CD8-positive, alpha-beta memory T cell (primary cell): ENCODE measurements around the gene FRG1. TPM values are rescaled to one million over a fixed set of nuclear protein-coding genes. Genes with fewer than 3 reads are reported as not detected.
"Not testable (repeated sequence)": the region's sequence is repeated elsewhere in the genome, so short reads cannot be mapped to it uniquely, and the experiment has no call there.

Source experiments
- CTCF ChIA-PET: fragments of 350-600 bp; sonication (Branson Sonifier 250); formaldehyde crosslinking; loops from one replicate; lab custom pipeline; 2021; ENCODE audit warnings: antibody characterized with exemption; lab: Charles Lee
- POLR2A ChIA-PET: fragments of 350-600 bp; sonication (Branson Sonifier 250); formaldehyde crosslinking; loops from one replicate; lab custom pipeline; 2021; ENCODE audit warnings: antibody characterized with exemption; lab: Charles Lee
- DNase-seq, 5 donors: peaks; one replicate each; pipeline versions ENCODE4 v3.0.0 to v3.0.0-alpha.2; 2020 to 2022; ENCODE audit warnings: mixed read lengths in 1 of 5
- H3K27ac ChIP-seq: one replicate; pipeline ENCODE4 v1.7.0; 2013; ENCODE audit warnings: low read depth, mild to moderate bottlenecking, low read length, moderate library complexity
- H3K27me3 ChIP-seq: 2 replicates; pipeline ENCODE4 v1.7.0; 2013; ENCODE audit warnings: low read length, mild to moderate bottlenecking; ENCODE audit not compliant: insufficient read depth, poor library complexity, severe bottlenecking
- H3K36me3 ChIP-seq: 2 replicates; pipeline ENCODE4 v1.7.0; 2013; ENCODE audit warnings: mild to moderate bottlenecking, low read length, moderate library complexity; ENCODE audit not compliant: insufficient read depth
- H3K4me1 ChIP-seq: 2 replicates; pipeline ENCODE4 v1.7.0; 2013; ENCODE audit warnings: mild to moderate bottlenecking, low read length, moderate library complexity; ENCODE audit not compliant: insufficient read depth
- H3K4me3 ChIP-seq: 2 replicates; pipeline ENCODE4 v1.7.0; 2013; ENCODE audit warnings: mild to moderate bottlenecking, low read length
- H3K9me3 ChIP-seq: 2 replicates; pipeline ENCODE4 v1.7.0; 2013; ENCODE audit warnings: mild to moderate bottlenecking, low read length
- H3K27ac Mint-ChIP-seq, 8 donors: one replicate each; pipeline ENCODE4 v1.8.0; 2020 to 2021; ENCODE audit warnings: mixed read lengths in 8 of 8, mild to moderate bottlenecking in 6 of 8, inconsistent platforms in 3 of 8, moderate library complexity in 3 of 8
- H3K27me3 Mint-ChIP-seq, 2 donors: one replicate each; pipeline ENCODE4 v1.8.0; 2020 to 2021; ENCODE audit warnings: mixed read lengths in 2 of 2, mild to moderate bottlenecking in 1 of 2, moderate library complexity in 1 of 2
- H3K36me3 Mint-ChIP-seq, 3 donors: one replicate each; pipeline ENCODE4 v1.8.0; 2020 to 2021; ENCODE audit warnings: mixed read lengths in 3 of 3, inconsistent platforms in 1 of 3, mild to moderate bottlenecking in 1 of 3
- H3K4me1 Mint-ChIP-seq, 3 donors: one replicate each; pipeline ENCODE4 v1.8.0; 2020 to 2021; ENCODE audit warnings: mixed read lengths in 3 of 3, inconsistent platforms in 1 of 3, mild to moderate bottlenecking in 1 of 3
- H3K4me3 Mint-ChIP-seq, 7 donors: one replicate each; pipeline ENCODE4 v1.8.0; 2020 to 2021; ENCODE audit warnings: mixed read lengths in 7 of 7, mild to moderate bottlenecking in 6 of 7, moderate library complexity in 4 of 7, inconsistent platforms in 2 of 7
- H3K9me3 Mint-ChIP-seq, 5 donors: one replicate each; pipeline ENCODE4 v1.8.0; 2020 to 2022; ENCODE audit warnings: mixed read lengths in 5 of 5, mild to moderate bottlenecking in 3 of 5, moderate library complexity in 2 of 5, inconsistent platforms in 1 of 5
- polyA plus RNA-seq: library from polyadenylated mRNA; unstranded; fragments of 300-500 nt; fragmentation: Illumina TruSeq; gene quantifications from one replicate; pipeline ENCODE4 v1.2.3, GENCODE V29; 2021
- total RNA-seq, 2 experiments: library from RNA; stranded (reverse); gene quantifications; one replicate each; pipeline ENCODE4 v1.2.3, GENCODE V29; 2021

Gene FRG1
- total and polyA plus RNA-seq, 3 experiments from 2014 or later: 56.0 to 64.3 (median 59.0) TPM

DNA sequence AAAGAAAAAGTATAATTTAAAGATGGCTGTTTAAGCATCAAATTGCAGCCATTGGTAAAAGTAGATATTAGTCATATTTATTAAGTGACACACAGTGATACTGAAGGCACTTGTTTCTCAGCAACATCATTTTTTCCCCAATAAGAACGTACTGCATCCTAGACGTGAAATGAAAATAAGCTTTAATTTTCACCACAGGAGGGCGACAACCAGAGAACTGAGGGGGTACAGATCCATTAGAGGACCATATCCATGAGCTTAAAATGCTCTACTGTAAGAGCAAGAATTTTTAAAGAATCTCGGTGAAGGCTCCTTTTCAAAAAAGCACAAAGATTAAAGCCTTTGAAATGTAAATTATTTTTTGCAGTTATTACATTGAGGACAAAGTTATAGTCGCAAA, 33.4 kb downstream of the FRG1 start:
- DNase-seq: no peak
- ChIA-PET CTCF (no interaction called here), POLR2A (no interaction called here)
- H3K27ac ChIP-seq: no peak overlapping the region
- H3K4me3 ChIP-seq: no peak overlapping the region
- peaks cover 9 to 12% of the 10 kb centered on the region in 2 donors for H3K27me3 Mint-ChIP-seq
- H3K27ac Mint-ChIP-seq: no peak overlapping the region
- H3K4me1 Mint-ChIP-seq: peaks cover 0 to 6% (median 0%) of the 10 kb centered on the region in 3 donors
- no peaks in the 10 kb centered on the region for H3K4me1 ChIP-seq
- H3K9me3 Mint-ChIP-seq: peaks cover 0 to 7% (median 7%) of the 10 kb centered on the region in 5 donors
- H3K9me3 ChIP-seq: no peaks in the 10 kb centered on the region
- no peaks in the 10 kb centered on the region for H3K27me3 ChIP-seq
- no peak overlapping the region for H3K4me3 Mint-ChIP-seq
- H3K36me3 Mint-ChIP-seq: peaks cover 0 to 4% (median 0%) of the 10 kb centered on the region in 3 donors
- no peaks in the 10 kb centered on the region for H3K36me3 ChIP-seq

DNA sequence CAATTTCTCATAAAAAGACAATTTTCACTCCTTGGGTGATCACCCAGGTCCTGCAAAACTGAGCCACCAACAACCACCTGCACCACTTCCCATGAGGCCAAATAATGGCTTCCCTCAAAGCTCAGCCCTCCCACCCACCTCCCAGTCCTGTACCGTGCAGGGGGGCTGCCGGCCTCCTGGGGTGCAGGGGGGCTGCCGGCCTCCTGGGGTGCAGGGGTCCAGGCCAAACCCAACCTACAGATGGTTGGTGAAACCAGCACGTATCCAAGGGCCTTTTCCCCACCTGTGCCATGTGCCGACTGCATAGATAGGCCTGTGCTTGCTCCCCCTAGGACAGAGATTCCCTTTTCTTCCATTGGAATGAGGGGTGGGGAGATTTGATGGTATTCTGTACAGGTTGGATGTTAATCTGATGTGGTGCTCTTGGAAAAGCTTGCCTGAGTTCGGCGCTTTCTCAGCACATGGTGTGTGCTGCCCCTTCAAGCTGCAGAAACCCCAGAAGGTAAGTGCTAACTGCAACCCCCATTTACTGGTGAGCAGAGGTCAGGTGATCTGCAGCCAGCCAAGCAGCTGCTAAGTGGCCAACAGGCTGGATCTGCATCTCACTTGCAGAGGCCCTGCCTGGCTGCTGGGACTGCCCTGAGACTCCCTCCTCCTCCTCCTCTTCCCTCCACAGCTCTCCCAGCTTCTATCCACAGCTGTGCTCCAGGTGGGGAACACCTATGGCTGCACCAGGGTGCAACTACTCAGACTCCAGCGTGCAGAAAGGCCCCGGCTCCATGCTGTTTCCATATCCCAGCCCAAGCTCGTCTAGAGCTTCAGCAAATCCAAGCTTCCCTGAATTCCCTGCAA, 38.8 kb downstream of the FRG1 start:
- peaks cover under 1 to 2% of the 10 kb centered on the region in 2 donors for H3K27me3 Mint-ChIP-seq
- CTCF ChIA-PET: no interaction called here
- POLR2A ChIA-PET: no interaction called here
- H3K36me3 Mint-ChIP-seq: no peaks in the 10 kb centered on the region
- no peak for DNase-seq
- no peaks in the 10 kb centered on the region for H3K4me1 ChIP-seq
- H3K4me3 Mint-ChIP-seq: no peak overlapping the region
- H3K27ac ChIP-seq: no peak overlapping the region
- H3K27ac Mint-ChIP-seq: peak overlapping the region in 1 of 8 donors; percentile 74
- no peaks in the 10 kb centered on the region for H3K9me3 ChIP-seq
- no peaks in the 10 kb centered on the region for H3K4me1 Mint-ChIP-seq
- no peaks in the 10 kb centered on the region for H3K27me3 ChIP-seq
- no peak overlapping the region for H3K4me3 ChIP-seq
- no peaks in the 10 kb centered on the region for H3K9me3 Mint-ChIP-seq
- no peaks in the 10 kb centered on the region for H3K36me3 ChIP-seq

DNA sequence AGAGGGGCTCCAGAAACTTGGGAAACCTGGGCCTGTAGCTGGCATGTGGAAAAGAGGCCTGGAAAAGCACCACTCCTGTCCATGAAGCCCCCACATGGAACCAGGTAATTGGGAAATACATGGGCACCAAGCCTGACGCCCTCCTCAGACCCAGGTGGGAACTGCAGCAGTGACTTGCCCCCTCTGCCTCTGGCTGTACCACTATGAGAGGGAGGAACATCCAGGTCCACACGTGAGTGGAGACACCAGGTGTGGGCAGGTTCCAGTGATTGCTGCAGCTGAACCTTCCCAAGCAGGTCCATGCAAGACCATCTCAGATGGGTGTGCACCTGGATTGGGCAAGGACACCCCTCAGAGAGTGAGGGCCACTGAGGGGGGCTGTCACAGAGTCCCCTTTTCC, 39.6 kb downstream of the FRG1 start:
- H3K36me3 ChIP-seq, DNase-seq, H3K9me3 Mint-ChIP-seq, H3K4me3 Mint-ChIP-seq, H3K27me3 ChIP-seq, H3K36me3 Mint-ChIP-seq, CTCF ChIA-PET, H3K4me1 ChIP-seq, H3K4me3 ChIP-seq, H3K4me1 Mint-ChIP-seq, POLR2A ChIA-PET, H3K27me3 Mint-ChIP-seq, H3K27ac ChIP-seq, H3K9me3 ChIP-seq: not testable (repeated sequence)
- H3K27ac Mint-ChIP-seq: peak overlapping the region in 1 of 8 donors; percentile 68

DNA sequence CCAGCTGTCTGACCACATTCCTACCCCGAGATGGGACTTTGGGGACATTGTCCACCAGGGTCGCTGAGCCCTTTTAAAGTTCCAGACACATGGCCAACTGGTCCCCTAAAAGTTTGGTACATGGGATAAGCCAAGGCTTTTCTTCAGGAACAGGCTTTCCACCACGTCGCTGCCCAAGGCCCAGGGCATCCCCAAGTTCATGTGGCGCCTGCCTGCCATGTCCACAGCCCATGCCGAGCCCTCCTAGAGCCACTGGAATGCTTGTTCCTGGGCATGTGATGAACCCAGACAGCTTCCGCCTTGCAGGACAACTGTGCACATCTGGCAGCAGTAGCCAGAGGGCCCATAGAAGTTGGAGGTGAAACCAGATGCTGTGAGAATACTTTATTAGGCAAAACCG, 41.3 kb downstream of the FRG1 start:
- CTCF ChIA-PET: no interaction called here
- Mint-ChIP-seq H3K27me3 (no peaks in the 10 kb centered on the region), H3K36me3 (no peaks in the 10 kb centered on the region), H3K27ac (no peak overlapping the region), H3K4me3 (no peak overlapping the region), H3K4me1 (no peaks in the 10 kb centered on the region), H3K9me3 (no peaks in the 10 kb centered on the region)
- no peak overlapping the region for H3K27ac ChIP-seq
- no peaks in the 10 kb centered on the region for H3K27me3 ChIP-seq
- POLR2A ChIA-PET: no interaction called here
- no peaks in the 10 kb centered on the region for H3K9me3 ChIP-seq
- H3K4me3 ChIP-seq: no peak overlapping the region
- H3K36me3 ChIP-seq: no peaks in the 10 kb centered on the region
- H3K4me1 ChIP-seq: no peaks in the 10 kb centered on the region
- DNase-seq: no peak

DNA sequence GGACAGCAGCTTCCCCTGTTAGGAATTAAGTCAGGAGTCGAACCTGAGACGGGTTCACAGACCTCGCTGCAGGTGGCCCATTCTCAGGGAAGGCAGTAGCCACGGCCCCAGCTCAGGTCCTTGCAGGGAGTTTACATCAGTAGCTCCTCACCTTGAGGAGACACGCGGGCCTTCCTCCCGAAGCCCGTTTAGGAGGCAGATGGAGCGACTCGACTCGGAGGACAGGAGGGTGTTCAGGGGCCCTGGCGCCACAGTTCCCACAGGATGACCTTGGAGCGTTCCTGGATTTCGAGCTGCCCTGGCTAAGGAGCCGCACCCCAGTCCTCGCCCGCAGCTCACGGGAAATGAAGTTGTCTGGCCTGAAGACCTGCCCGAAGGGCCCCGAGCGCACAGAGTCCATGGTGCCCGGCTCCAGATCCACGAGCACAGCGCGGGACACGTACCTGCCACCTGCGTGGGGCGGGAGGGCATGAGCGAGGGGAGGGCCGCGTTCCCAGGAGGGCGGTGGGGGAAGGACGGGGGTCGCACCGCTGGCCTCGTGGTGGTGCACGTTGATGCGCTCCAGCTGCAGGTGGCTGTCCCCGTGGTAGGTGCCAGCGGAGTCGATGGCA, 43.3 kb downstream of the FRG1 start:
- H3K36me3 ChIP-seq, H3K27me3 Mint-ChIP-seq, H3K9me3 ChIP-seq, H3K36me3 Mint-ChIP-seq, H3K9me3 Mint-ChIP-seq, H3K27ac Mint-ChIP-seq, H3K27me3 ChIP-seq, CTCF ChIA-PET, H3K4me3 Mint-ChIP-seq, H3K4me1 ChIP-seq, H3K4me3 ChIP-seq, H3K27ac ChIP-seq, DNase-seq, H3K4me1 Mint-ChIP-seq, POLR2A ChIA-PET: not testable (repeated sequence)

DNA sequence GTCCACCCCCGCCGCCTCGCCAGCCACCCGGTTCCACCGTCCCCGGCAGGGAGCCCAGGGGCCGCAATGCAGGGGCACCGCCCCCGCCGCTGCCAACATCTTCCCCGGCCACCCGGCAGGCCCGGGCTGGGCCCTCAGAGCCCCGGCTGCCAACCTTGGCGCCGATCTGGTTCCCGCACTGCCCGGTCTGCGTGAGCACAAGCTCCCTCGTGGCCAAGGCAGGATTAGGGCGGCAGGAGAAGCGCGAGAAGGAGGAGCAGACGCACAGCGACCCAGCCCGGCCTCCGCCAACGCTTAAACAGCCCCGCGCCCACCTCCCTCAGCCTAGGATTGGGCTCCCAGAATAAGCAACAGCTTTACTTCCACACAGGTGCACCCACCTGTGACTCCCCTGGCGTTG, 44.0 kb downstream of the FRG1 start:
- DNase-seq, H3K36me3 ChIP-seq, POLR2A ChIA-PET, H3K4me1 Mint-ChIP-seq, H3K9me3 ChIP-seq, H3K27ac ChIP-seq, H3K27me3 Mint-ChIP-seq, H3K27ac Mint-ChIP-seq, H3K9me3 Mint-ChIP-seq, H3K27me3 ChIP-seq, H3K4me3 Mint-ChIP-seq, CTCF ChIA-PET, H3K36me3 Mint-ChIP-seq, H3K4me3 ChIP-seq, H3K4me1 ChIP-seq: not testable (repeated sequence)

DNA sequence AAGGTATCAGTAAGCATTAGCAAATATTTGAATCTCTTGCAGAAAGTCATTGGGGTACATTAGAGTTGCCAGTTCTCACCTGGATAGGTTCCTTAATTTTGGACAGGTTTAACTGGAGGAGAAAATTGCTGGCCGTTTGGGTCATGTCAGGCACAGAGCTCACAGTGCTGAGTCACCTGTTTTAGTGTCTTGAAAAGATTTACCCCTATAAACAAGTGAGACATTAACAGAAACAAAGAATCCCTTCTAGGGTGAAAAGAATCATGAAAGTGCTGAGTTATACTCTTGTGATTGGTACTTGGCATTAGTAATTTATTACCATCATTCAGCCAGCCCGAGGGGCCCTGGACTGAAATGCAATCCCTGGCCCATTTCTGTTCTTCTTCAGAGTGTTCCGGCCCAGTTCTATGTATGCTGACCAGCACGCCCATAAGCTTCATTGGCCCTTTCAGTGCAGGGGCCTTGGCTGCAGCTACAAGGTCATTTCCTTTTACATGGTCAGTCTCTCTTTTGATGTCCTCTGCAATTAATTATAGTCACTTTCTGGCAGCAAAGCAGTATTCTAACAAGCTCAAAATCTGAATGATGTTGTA, 45.1 kb downstream of the FRG1 start:
- H3K9me3 Mint-ChIP-seq, H3K27me3 ChIP-seq, H3K4me3 Mint-ChIP-seq, H3K4me3 ChIP-seq, H3K27ac ChIP-seq, H3K4me1 ChIP-seq, H3K27me3 Mint-ChIP-seq, H3K36me3 Mint-ChIP-seq, H3K4me1 Mint-ChIP-seq, POLR2A ChIA-PET, CTCF ChIA-PET, H3K9me3 ChIP-seq, DNase-seq, H3K36me3 ChIP-seq: not testable (repeated sequence)
- peak overlapping the region in 1 of 8 donors; percentile 58 for H3K27ac Mint-ChIP-seq

DNA sequence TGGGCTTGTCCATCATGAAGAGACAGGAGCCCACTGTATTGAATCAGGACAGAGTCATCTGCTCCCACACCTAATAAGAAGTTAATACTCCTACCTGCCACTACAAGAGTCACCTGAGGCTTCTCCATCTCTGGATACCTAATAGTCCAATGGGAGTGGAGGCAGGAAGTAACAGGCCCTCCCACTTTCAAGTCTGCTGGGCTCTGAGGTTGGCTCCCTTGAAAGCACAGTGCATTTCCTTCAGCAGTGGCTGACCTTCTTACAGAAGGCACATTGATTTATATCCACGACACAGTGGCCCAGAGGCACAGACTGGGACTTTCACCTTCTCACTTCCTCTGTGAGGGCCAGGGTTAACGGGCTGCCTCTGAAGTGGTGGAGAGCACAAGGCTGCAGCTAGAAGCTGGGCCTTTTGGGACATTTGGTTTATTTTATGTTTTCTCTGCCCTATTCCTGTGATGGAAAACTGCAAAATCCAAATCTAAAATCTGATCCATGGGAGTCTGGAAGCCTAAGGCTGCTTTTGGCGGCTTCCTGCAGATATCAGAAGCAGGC, 48.3 kb downstream of the FRG1 start:
- peak overlapping the region in 1 of 8 donors; percentile 29 for H3K27ac Mint-ChIP-seq
- CTCF ChIA-PET: no interaction called here
- Histone ChIP-seq H3K4me3 (no peak overlapping the region), H3K9me3 (no peaks in the 10 kb centered on the region), H3K36me3 (no peaks in the 10 kb centered on the region), H3K27me3 (no peaks in the 10 kb centered on the region), H3K4me1 (no peaks in the 10 kb centered on the region), H3K27ac (no peak overlapping the region)
- no peaks in the 10 kb centered on the region for H3K9me3 Mint-ChIP-seq
- H3K36me3 Mint-ChIP-seq: no peaks in the 10 kb centered on the region
- H3K4me1 Mint-ChIP-seq: peaks cover 0 to 5% (median 0%) of the 10 kb centered on the region in 3 donors
- peaks cover 2 to 7% of the 10 kb centered on the region in 2 donors for H3K27me3 Mint-ChIP-seq
- H3K4me3 Mint-ChIP-seq: no peak overlapping the region
- POLR2A ChIA-PET: no interaction called here
- no peak for DNase-seq
